Mucosa of descending colon (tissue), 3 donors: Measurements from ENCODE around the gene TYW1B. TPM values are rescaled to one million over a fixed set of nuclear protein-coding genes. Genes with fewer than 3 reads are reported as not detected.
"Not testable (repeated sequence)": the region's sequence is repeated elsewhere in the genome, so short reads cannot be mapped to it uniquely, and the experiment has no call there.

ENCODE experiments used
- ATAC-seq: fragments of 200-7000 bp; cut with Tn5 transposase; one replicate; pipeline ENCODE4 v1.9.1; 2020; ENCODE audit warnings: mild to moderate bottlenecking, moderate library complexity
- DNase-seq, 3 donors: peaks; one replicate each; pipeline ENCODE4 v3.0.0-alpha.2; 2020
- H3K36me3 ChIP-seq: fragments of 200-600 bp; one replicate; pipeline ENCODE4 v1.8.0; 2021; ENCODE audit warnings: low read depth, mild to moderate bottlenecking
- H3K4me1 ChIP-seq: fragments of 200-600 bp; one replicate; pipeline ENCODE4 v1.8.0; 2021; ENCODE audit warnings: low read depth, mild to moderate bottlenecking
- H3K4me3 ChIP-seq: fragments of 200-600 bp; one replicate; pipeline ENCODE4 v1.8.0; 2021; ENCODE audit warnings: mild to moderate bottlenecking
- H3K9me3 ChIP-seq: fragments of 200-600 bp; one replicate; pipeline ENCODE4 v1.8.0; 2021; ENCODE audit warnings: mild to moderate bottlenecking
- CTCF ChIP-seq: fragments of 200-600 bp; IDR thresholded peaks from one replicate; pipeline ENCODE4 v1.8.0; 2022; ENCODE audit warnings: antibody characterized with exemption, mild to moderate bottlenecking
- intact Hi-C, 2 donors: fragments of 100-400 bp; cut with DNase I in 1 of 2; cut with micrococcal nuclease in 1 of 2; formaldehyde crosslinking; loops; one replicate each; pipeline versions ENCODE4 v1.11.0 to v1.11.1; 2022; cut with DNase I, micrococcal nuclease
- total RNA-seq, 3 donors: library from RNA; stranded (reverse); fragmentation: NEBNext Ultra II Directional in 2 of 3; extraction: Animal tissue kit (Norgen Biotek cat#: 25700) in 2 of 3; gene quantifications; one replicate each; pipeline versions ENCODE4 v1.2.1 to v1.2.4, GENCODE V29; 2021 to 2023
- donor health status: DM: no; HTN: no; CAD: no; lungs with moderate emphysema.
- donor health status: DM: no; HTN: no; CAD: no.
- donor health status: DM: no; HTN: yes; CAD: no.

The TYW1B gene
- total RNA-seq, 3 donors from 2014 or later, result 2.5 to 6.3 (median 3.5) TPM

- TF ChIP-seq CTCF, result no peak
- Histone ChIP-seq H3K4me3 (no peak overlapping the region), H3K4me1 (no peaks in the 10 kb centered on the region), H3K36me3 (no peaks in the 10 kb centered on the region), H3K9me3 (no peaks in the 10 kb centered on the region)
- no peak for DNase-seq
- no peak for ATAC-seq
- intact Hi-C loops, result no loop called here
These were observed 224.9 kb downstream of the TYW1B start for GRCh38 chr7:72603073-72603472.

- H3K36me3 ChIP-seq, intact Hi-C loops, H3K4me1 ChIP-seq, DNase-seq, ATAC-seq, H3K9me3 ChIP-seq, H3K4me3 ChIP-seq: not testable (repeated sequence)
These were observed 226.3 kb downstream of the TYW1B start for GRCh38 chr7:72601683-72602082.

- intact Hi-C loops, DNase-seq, H3K4me3 ChIP-seq, H3K4me1 ChIP-seq, H3K9me3 ChIP-seq, H3K36me3 ChIP-seq, ATAC-seq: not testable (repeated sequence)
These were observed 238.0 kb downstream of the TYW1B start for GRCh38 chr7:72590023-72590422.

GRCh38 chr7:72587267-72587666 lies 240.7 kb downstream of the TYW1B start:
- intact Hi-C loops, ATAC-seq, H3K36me3 ChIP-seq, H3K4me1 ChIP-seq, DNase-seq, H3K4me3 ChIP-seq, H3K9me3 ChIP-seq: not testable (repeated sequence)

- ATAC-seq, intact Hi-C loops: not testable (repeated sequence)
These were observed 243.4 kb downstream of the TYW1B start for GRCh38 chr7:72584576-72584975.

GRCh38 chr7:72583620-72584361 lies 244.2 kb downstream of the TYW1B start:
- H3K9me3 ChIP-seq, DNase-seq, intact Hi-C loops, H3K36me3 ChIP-seq, H3K4me1 ChIP-seq, ATAC-seq, H3K4me3 ChIP-seq: not testable (repeated sequence)

More at GRCh38 chr7:72584576-72584975, 243.4 kb downstream of the TYW1B start:
- not testable (repeated sequence) for H3K4me3 ChIP-seq, H3K4me1 ChIP-seq, DNase-seq, H3K9me3 ChIP-seq, H3K36me3 ChIP-seq

- ATAC-seq, intact Hi-C loops, DNase-seq, H3K4me1 ChIP-seq, H3K4me3 ChIP-seq, H3K36me3 ChIP-seq, H3K9me3 ChIP-seq: not testable (repeated sequence)
These were observed 247.7 kb downstream of the TYW1B start for GRCh38 chr7:72580142-72580770.

GRCh38 chr7:72577107-72577506 lies 250.9 kb downstream of the TYW1B start:
- intact Hi-C loops, result no loop called here
- H3K9me3 ChIP-seq, result no peaks in the 10 kb centered on the region
- no peaks in the 10 kb centered on the region for H3K4me1 ChIP-seq
- H3K4me3 ChIP-seq, result no peak overlapping the region
- no peak for TF ChIP-seq CTCF
- DNase-seq (no peak), ATAC-seq (no peak)
- no peaks in the 10 kb centered on the region for H3K36me3 ChIP-seq

GRCh38 chr7:72561988-72562387 lies 266.0 kb downstream of the TYW1B start:
- H3K4me3 ChIP-seq, DNase-seq, H3K36me3 ChIP-seq, intact Hi-C loops, H3K4me1 ChIP-seq, ATAC-seq: not testable (repeated sequence)
- peaks cover 21% of the 10 kb centered on the region for H3K9me3 ChIP-seq

GRCh38 chr7:72559546-72559945 lies 268.5 kb downstream of the TYW1B start:
- DNase-seq, H3K36me3 ChIP-seq, intact Hi-C loops, ATAC-seq, H3K4me1 ChIP-seq, H3K4me3 ChIP-seq: not testable (repeated sequence)
- H3K9me3 ChIP-seq, result peaks cover 21% of the 10 kb centered on the region

- DNase-seq, ATAC-seq, intact Hi-C loops, H3K9me3 ChIP-seq, H3K4me3 ChIP-seq, H3K4me1 ChIP-seq, H3K36me3 ChIP-seq: not testable (repeated sequence)
These were observed 271.3 kb downstream of the TYW1B start for GRCh38 chr7:72556733-72557132.

GRCh38 chr7:72555238-72555637 lies 272.8 kb downstream of the TYW1B start:
- intact Hi-C loops, H3K36me3 ChIP-seq, H3K4me3 ChIP-seq, H3K9me3 ChIP-seq, H3K4me1 ChIP-seq, ATAC-seq, DNase-seq: not testable (repeated sequence)
